GM23338 (cell line): ENCODE results near the gene RTF1. TPM values are rescaled to one million over a fixed set of nuclear protein-coding genes. Genes with fewer than 3 reads are reported as not detected.
"Not testable (repeated sequence)": the region's sequence is repeated elsewhere in the genome, so short reads cannot be mapped to it uniquely, and the experiment has no call there.

Source experiments
- ATAC-seq: fragments of 200-7000 bp; cut with Tn5 transposase; 3 replicates; pipeline ENCODE4 v1.9.1; 2020
- DNase-seq: peaks from one replicate; pipeline ENCODE4 v3.0.0-alpha.2; 2015; ENCODE audit warnings: low spot score
- H2AFZ ChIP-seq: fragments of 200-600 bp; sonication (generic); 2 replicates; pipeline ENCODE4 v1.8.0; 2016; ENCODE audit warnings: antibody characterized with exemption, mild to moderate bottlenecking, moderate library complexity
- H3F3A ChIP-seq: fragments of 200-600 bp; sonication (generic); replicated peaks from 2 replicates; pipeline ENCODE4 v1.8.0; 2017; ENCODE audit warnings: antibody characterized with exemption, mixed run types, low read depth
- H3K27ac ChIP-seq: fragments of 200-600 bp; sonication (generic); 2 replicates; pipeline ENCODE4 v1.6.1; 2016; ENCODE audit warnings: low read depth
- H3K27me3 ChIP-seq: fragments of 200-600 bp; sonication (generic); 2 replicates; pipeline ENCODE4 v1.8.0; 2016; ENCODE audit warnings: mild to moderate bottlenecking, mixed run types, moderate library complexity; ENCODE audit not compliant: insufficient read depth
- H3K36me3 ChIP-seq: fragments of 200-600 bp; sonication (generic); 2 replicates; pipeline ENCODE4 v1.8.0; 2016; ENCODE audit warnings: mild to moderate bottlenecking; ENCODE audit not compliant: insufficient read depth
- H3K4me1 ChIP-seq: fragments of 200-600 bp; sonication (generic); 2 replicates; pipeline ENCODE4 v1.8.0; 2016; ENCODE audit warnings: mild to moderate bottlenecking, moderate library complexity; ENCODE audit not compliant: insufficient read depth
- H3K4me2 ChIP-seq: fragments of 200-600 bp; sonication (generic); 2 replicates; pipeline ENCODE4 v1.7.1; 2017; ENCODE audit warnings: mixed run types
- H3K4me3 ChIP-seq: fragments of 200-600 bp; sonication (generic); 2 replicates; pipeline ENCODE4 v1.6.1; 2016; ENCODE audit warnings: mixed run types
- H3K79me2 ChIP-seq: fragments of 200-600 bp; sonication (generic); replicated peaks from 2 replicates; pipeline ENCODE4 v1.8.0; 2017; ENCODE audit warnings: mild to moderate bottlenecking; ENCODE audit not compliant: insufficient read depth
- H3K9me2 ChIP-seq: fragments of 200-600 bp; sonication (generic); 2 replicates; pipeline ENCODE4 v1.8.0; 2017; ENCODE audit not compliant: insufficient read depth
- H4K20me1 ChIP-seq: fragments of 200-600 bp; sonication (generic); replicated peaks from 2 replicates; pipeline ENCODE4 v1.8.0; 2017; ENCODE audit warnings: mild to moderate bottlenecking; ENCODE audit not compliant: insufficient read depth
- H3K27ac Mint-ChIP-seq: 2 replicates; pipeline ENCODE4 v1.8.0; 2020; ENCODE audit warnings: inconsistent platforms, mild to moderate bottlenecking, moderate library complexity, mixed read lengths
- H3K27me3 Mint-ChIP-seq: 3 replicates; pipeline ENCODE4 v1.8.0; 2022; ENCODE audit warnings: low read depth, mild to moderate bottlenecking, moderate library complexity, mixed read lengths, inconsistent platforms; ENCODE audit not compliant: insufficient read depth, poor library complexity
- H3K36me3 Mint-ChIP-seq: 3 replicates; pipeline ENCODE4 v1.8.0; 2021; ENCODE audit warnings: low read depth, mild to moderate bottlenecking, inconsistent platforms, moderate library complexity, mixed read lengths
- H3K4me1 Mint-ChIP-seq: 3 replicates; pipeline ENCODE4 v1.8.0; 2020; ENCODE audit warnings: mild to moderate bottlenecking, inconsistent platforms, mixed read lengths
- H3K4me3 Mint-ChIP-seq: 3 replicates; pipeline ENCODE4 v1.8.0; 2021; ENCODE audit warnings: moderate library complexity, mild to moderate bottlenecking, inconsistent platforms, mixed read lengths
- H3K9me3 Mint-ChIP-seq: 3 replicates; pipeline ENCODE4 v1.8.0; 2020; ENCODE audit warnings: moderate library complexity, mild to moderate bottlenecking, inconsistent platforms, mixed read lengths
- CREB1 ChIP-seq: fragments of 250-450 bp; sonication (Bioruptor Pico); IDR thresholded peaks from 2 replicates; pipeline ENCODE4 v1.5.0; 2020; ENCODE audit warnings: low read depth, mild to moderate bottlenecking, moderate library complexity
- EZH2 ChIP-seq: fragments of 200-600 bp; sonication (generic); IDR thresholded peaks from one replicate; pipeline ENCODE4 v1.8.0; 2017; ENCODE audit warnings: antibody characterized with exemption, mild to moderate bottlenecking, low read depth; ENCODE audit not compliant: unreplicated experiment
- JUNB ChIP-seq: IDR thresholded peaks from one replicate; pipeline ENCODE4 v1.6.1; 2016; ENCODE audit warnings: antibody characterized with exemption; ENCODE audit not compliant: unreplicated experiment
- POLR2AphosphoS5 ChIP-seq: IDR thresholded peaks from 2 replicates; pipeline ENCODE4 v1.6.1; 2016; ENCODE audit warnings: antibody characterized with exemption, low read depth
- REST ChIP-seq: IDR thresholded peaks from one replicate; pipeline ENCODE4 v1.6.1; 2018; ENCODE audit warnings: antibody characterized with exemption; ENCODE audit not compliant: unreplicated experiment
- ZNF114 ChIP-seq: fragments of 250-450 bp; sonication (Bioruptor Pico); IDR thresholded peaks from 2 replicates; pipeline ENCODE4 v1.5.0; 2020; ENCODE audit warnings: mild to moderate bottlenecking, moderate library complexity
- ZNF331 ChIP-seq: fragments of 250-450 bp; sonication (Bioruptor Pico); IDR thresholded peaks from 2 replicates; pipeline ENCODE4 v1.5.0; 2020; ENCODE audit warnings: low read depth, mild to moderate bottlenecking, moderate library complexity
- polyA plus RNA-seq: library from polyadenylated mRNA; unstranded; fragments of >200 nt; fragmentation: Nextera tagmentation; extraction: Ambion mirVana; gene quantifications from 2 replicates; pipeline ENCODE4 v1.2.1, GENCODE V29; 2016
- total RNA-seq: library from RNA; depleted of rRNA; stranded (reverse); fragments of >200 nt; shearing (Covaris generic); gene quantifications from 2 replicates; pipeline ENCODE4 v1.2.3, GENCODE V29; 2014

Gene RTF1
- total and polyA plus RNA-seq, 2 experiments from 2014 or later: 38.1 to 298 TPM

- not testable (repeated sequence) for H3K9me2 ChIP-seq, H3K79me2 ChIP-seq, H3K4me2 ChIP-seq, H3K4me3 ChIP-seq, H2AFZ ChIP-seq, H4K20me1 ChIP-seq, H3K27ac Mint-ChIP-seq, H3K27me3 Mint-ChIP-seq, H3K4me3 Mint-ChIP-seq, H3K4me1 ChIP-seq, H3K4me1 Mint-ChIP-seq, H3K27ac ChIP-seq, H3K9me3 Mint-ChIP-seq, DNase-seq, ATAC-seq, H3K27me3 ChIP-seq, H3F3A ChIP-seq
- peaks cover 74% of the 10 kb centered on the region for H3K36me3 Mint-ChIP-seq
- peaks cover 37% of the 10 kb centered on the region for H3K36me3 ChIP-seq
These were observed 52.7 kb downstream of the RTF1 start for GRCh38 chr15:41469644-41470043.

DNA sequence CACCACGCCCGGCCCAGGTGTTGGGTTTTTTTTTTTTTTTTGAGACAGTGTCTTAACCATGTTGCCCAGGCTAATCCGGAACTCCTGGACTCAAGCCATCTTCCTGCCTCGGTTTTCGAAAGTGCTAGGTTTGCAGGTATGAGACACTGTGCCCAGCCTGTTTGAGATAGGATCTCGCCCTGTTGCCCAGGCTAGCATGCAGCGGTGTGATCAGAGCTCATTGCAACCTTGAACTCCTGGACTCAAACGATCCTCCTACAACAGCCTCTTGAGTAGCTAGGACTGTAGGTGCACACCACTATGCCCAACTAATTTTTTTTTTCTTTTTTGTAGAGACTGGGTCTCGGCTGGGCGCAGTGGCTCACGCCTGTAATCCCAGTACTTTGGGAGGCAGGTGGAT lies 56.5 kb downstream of the RTF1 start:
- no peak overlapping the region for H3K4me2 ChIP-seq
- Mint-ChIP-seq H3K36me3 (peaks cover 83% of the 10 kb centered on the region), H3K27ac (no peak overlapping the region), H3K27me3 (peaks cover 2% of the 10 kb centered on the region), H3K4me3 (no peak overlapping the region), H3K9me3 (no peaks in the 10 kb centered on the region), H3K4me1 (no peaks in the 10 kb centered on the region)
- no peaks in the 10 kb centered on the region for H3K79me2 ChIP-seq
- peaks cover 52% of the 10 kb centered on the region for H3K36me3 ChIP-seq
- H3K27me3 ChIP-seq: no peaks in the 10 kb centered on the region
- DNase-seq (no peak), ATAC-seq (no peak)
- H2AFZ ChIP-seq: no peak overlapping the region
- no peaks in the 10 kb centered on the region; the same call in 1 of the 2 replicates for H4K20me1 ChIP-seq
- no peak overlapping the region for H3K4me3 ChIP-seq
- TF ChIP-seq ZNF114 (CRISPR knock-in tag) (no peak), REST (no peak), EZH2 (no peak), POLR2AphosphoS5 (no peak), CREB1 (no peak)
- H3F3A ChIP-seq: no peaks in the 10 kb centered on the region
- H3K4me1 ChIP-seq: no peaks in the 10 kb centered on the region
- no peak overlapping the region for H3K27ac ChIP-seq
- H3K9me2 ChIP-seq: no peaks in the 10 kb centered on the region

DNA sequence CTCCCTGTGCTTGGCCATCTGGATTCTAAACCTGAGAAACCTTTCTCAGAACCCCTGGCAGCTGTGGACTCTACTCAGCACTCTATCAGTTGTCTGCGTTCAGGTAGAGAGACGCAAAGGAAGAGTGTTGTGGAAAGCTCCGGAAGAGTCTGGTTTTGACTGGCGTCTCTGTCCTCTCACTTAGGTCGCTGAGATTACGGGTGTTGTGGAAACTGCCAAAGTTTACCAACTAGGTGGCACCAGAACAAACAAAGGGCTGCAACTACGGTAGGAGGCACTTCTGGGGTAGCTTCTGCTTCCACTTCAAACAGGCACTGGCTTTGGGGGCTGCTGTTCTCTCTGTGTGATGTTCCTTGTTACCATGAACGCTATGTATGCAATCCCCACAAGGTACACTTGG lies 57.5 kb downstream of the RTF1 start:
- H3K27ac ChIP-seq: no peak overlapping the region
- H3F3A ChIP-seq: no peaks in the 10 kb centered on the region
- no peaks in the 10 kb centered on the region for H3K4me1 ChIP-seq
- no peaks in the 10 kb centered on the region for H3K27me3 ChIP-seq
- peaks cover 5% of the 10 kb centered on the region; the same call in 1 of the 2 replicates for H4K20me1 ChIP-seq
- peaks cover 83% of the 10 kb centered on the region for H3K36me3 Mint-ChIP-seq
- no peak overlapping the region for H3K4me2 ChIP-seq
- no peak overlapping the region for H3K4me3 ChIP-seq
- no peaks in the 10 kb centered on the region for H3K79me2 ChIP-seq
- no peak for ATAC-seq
- H3K27me3 Mint-ChIP-seq: peaks cover 2% of the 10 kb centered on the region
- H3K9me2 ChIP-seq: no peaks in the 10 kb centered on the region
- H3K27ac Mint-ChIP-seq: no peak overlapping the region
- H3K9me3 Mint-ChIP-seq: no peaks in the 10 kb centered on the region
- H2AFZ ChIP-seq: no peak overlapping the region
- H3K4me1 Mint-ChIP-seq: no peaks in the 10 kb centered on the region
- H3K36me3 ChIP-seq: peaks cover 55% of the 10 kb centered on the region
- no peak for DNase-seq
- no peak overlapping the region for H3K4me3 Mint-ChIP-seq
- TF ChIP-seq POLR2AphosphoS5: no peak
- TF ChIP-seq REST: no peak
- no peak for TF ChIP-seq JUNB
- TF ChIP-seq ZNF331 (CRISPR knock-in tag): no peak
